SIG-M5 treated with dmso at 0.1 percent for 504 hours (cell line): ENCODE measurements around the gene GNAI1.

Experiments
- DNase-seq: peaks from one replicate; lab custom pipeline; 2025; ENCODE audit not compliant: unreplicated experiment; lab: John Stamatoyannopoulos, UW

The GNAI1 gene

DNA sequence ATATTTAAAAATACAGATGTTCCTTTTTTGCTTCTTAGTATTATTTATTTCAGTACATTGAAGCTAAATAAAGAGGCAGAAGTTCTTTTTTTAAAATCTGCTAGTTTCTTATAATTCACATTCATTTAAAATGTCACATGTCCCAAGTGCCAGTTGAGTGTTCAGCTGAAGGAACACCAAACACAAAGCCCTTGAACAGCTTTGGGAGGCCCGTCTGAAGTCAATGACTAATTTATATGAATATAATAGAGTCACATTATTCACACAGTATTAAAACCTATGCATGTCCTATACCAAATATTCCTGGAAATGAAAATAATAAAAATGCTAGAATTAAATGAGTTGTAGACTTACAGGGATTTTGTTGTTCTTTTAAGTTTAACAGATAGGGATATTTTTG lies 70.3 kb downstream of the GNAI1 start:
- no peak for DNase-seq

DNA sequence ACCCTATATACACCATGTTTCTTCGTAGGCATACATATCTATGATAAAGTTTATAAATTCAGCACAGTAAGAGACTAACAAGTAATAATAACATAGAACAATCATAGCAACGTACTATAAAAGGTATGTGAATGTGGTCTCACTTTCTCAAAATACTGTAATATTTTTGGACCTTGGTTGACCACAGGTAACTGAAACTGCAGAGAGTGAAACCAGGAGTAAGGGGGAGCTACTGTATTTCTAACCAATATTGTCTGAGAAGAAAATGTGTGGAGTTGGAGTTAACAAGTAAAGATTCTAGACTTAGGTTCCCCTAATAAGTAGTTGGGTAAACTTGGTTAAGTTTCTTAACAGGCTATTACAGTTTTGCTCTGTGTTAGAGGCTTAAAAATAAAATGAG lies 72.1 kb downstream of the GNAI1 start:
- DNase-seq, result no peak

DNA sequence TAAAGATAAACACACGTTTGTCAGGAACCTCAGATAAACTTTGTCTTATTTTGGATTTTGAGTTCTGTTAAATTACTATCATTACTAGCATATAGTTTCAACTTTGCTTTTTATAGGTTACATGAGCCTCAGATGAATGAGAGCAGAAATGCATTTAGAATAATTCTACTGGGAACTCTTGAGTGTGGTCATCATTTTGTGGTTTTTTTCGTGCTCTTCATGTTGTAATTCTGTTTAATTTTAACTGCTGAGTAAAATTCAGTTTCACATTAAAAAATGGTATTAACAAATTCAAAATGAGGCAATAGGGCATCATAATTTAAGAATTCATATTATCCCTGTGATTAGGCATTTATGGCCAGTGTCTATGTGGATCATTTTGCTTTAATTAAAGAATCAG lies 72.9 kb downstream of the GNAI1 start:
- no peak for DNase-seq

DNA sequence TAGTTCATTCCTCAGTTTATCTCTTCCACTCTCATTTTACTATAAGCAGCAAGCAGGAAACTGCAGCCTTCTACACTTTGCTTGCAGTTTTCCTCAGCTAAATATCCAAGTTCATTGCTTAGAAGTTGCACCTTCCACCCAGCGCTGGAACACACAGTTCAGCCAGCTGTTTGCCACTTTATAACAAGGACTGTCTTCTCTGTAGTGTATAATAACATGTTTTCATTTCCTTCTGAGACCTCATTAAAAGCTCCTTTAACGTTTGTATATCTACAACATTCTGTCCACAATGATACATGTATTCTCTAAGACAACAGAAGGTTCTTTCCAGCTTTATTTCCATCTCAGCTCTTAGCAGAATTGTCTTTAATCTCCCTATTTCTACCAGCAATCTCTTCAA lies 74.1 kb downstream of the GNAI1 start:
- no peak for DNase-seq

DNA sequence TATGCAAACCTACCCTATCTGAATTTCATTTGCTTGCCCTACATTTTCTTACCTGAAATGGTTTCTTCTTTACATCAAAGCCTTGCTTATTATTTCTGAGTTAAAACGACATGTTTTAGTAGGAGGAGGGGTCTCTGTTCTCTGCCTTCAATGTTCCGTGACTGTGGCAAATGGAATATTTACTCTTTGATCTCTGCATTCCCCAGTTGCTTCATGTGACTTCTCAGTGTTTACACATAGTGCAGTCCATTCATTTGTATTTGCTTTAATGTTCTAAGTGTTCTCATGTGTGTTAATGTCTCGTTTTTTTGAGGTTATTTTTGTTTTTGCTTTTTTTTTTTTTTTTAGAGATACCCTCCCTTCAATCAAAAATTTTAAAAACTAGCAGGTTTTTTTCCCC lies 75.8 kb downstream of the GNAI1 start:
- no peak for DNase-seq

DNA sequence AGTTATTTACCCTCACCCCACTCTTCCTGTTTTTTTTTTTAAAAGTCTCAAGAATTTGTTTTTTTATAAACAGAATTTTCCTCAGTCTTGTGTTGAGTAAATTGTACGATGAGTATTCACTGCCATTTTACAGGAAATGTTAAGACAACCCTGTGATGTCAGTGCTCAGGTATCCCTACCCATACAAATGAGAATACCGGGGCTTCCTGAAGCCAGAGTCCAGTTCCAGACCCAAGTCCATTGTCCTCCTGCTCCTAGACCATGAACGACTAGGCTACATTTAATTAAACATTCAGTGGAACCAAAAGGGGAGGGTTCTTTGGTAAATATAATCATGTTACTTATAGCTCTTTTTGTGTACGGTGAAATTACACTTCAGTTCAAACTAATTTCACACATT lies 79.2 kb downstream of the GNAI1 start:
- no peak for DNase-seq

DNA sequence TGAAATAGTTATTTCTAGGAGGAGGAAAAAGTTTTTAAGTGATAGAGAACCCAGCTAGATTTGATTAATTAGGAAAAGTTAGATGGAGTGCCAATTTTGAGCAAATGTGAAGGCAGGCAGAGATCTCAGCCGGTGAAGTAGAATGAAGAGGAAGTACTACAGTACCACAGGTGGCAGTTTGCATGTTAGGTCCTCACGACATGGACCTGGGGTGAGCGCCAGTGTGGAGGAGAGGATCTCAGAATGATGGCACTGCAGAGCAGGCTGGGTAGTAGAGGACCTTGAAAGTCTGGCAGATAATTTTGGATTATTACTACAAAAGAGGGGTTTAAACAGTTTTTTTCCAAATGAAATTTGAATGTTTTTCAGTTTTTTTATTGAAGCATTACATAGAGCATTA lies 81.1 kb downstream of the GNAI1 start:
- no peak for DNase-seq

DNA sequence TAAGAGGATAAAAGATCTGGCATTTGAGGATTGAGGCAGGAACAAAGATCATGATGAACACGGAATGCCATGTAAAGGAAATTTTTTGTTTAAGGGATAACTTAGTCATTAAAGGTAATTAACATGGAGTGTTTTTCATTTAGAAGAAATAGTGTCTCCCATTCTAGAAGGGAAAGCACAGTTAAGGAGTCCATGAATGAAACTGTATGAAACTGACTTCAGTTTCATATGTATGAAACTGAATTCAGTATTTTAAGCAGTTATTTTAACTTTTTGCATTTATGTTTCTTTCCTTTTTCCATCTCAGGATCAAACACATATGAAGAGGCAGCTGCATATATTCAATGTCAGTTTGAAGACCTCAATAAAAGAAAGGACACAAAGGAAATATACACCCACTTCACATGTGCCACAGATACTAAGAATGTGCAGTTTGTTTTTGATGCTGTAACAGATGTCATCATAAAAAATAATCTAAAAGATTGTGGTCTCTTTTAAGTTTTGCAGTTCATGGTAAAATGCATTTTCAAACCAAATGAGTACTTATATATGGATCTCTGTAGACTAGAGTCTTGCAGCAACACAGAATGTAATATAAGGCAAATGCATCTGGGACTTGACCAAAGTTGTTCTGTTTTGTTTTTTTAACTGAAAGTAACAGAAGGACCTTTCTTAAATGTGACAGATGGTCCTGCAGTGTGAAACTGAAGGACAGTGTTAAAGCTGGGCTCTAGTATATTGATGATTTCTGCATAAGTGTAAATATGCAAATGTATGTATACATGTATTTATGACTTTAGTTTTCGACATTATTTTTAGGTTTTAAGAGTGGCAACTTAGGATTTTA lies 82.6 kb downstream of the GNAI1 start:
- DNase-seq, result no peak

DNA sequence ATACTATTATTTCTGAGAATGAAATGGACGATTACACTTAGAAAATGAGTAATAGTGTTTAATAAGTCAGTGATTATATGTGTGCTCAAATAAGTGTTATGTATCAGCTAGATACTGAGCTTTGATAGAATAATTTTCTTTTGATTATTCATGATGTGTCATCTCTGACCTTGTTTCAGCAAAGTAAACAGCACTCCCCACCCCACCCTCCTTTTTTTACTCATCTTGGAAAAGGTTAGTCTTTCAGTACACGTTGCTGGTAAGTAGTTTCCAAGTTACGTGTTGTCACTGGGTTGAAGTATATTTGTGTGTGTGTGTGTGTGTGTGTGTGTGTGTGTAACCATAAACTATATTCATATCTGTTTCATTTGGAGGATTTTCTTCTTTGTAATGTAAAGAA lies 84.1 kb downstream of the GNAI1 start:
- DNase-seq, result no peak

DNA sequence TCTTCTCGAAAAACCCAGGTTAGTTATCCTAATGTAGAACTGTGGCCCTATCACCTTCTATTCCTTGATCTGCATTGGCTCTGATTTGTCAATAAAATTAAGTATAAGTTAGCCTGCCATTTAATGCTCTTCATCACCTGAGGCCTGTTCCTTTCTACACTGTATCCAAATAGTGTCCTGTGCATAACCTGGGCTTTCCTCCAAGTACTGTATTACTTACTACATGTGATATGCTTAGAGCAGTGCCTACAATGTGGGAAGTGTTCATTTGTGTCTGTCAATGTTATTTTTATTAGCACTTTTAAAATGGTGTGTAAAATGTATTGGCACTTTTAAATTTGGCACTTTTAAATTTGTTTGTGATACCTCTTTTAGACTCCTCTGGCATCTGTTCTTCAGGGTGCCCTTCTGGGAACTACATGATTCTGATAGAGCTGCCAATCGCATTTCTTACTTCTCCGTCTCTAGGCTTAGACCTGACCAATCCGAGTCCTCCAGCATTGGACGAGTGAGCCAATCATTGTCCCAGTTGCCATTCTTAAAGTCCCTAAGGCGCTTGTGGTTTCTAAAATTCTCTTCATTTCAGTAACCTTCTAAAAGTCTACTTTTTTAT lies 85.5 kb downstream of the GNAI1 start:
- no peak for DNase-seq

DNA sequence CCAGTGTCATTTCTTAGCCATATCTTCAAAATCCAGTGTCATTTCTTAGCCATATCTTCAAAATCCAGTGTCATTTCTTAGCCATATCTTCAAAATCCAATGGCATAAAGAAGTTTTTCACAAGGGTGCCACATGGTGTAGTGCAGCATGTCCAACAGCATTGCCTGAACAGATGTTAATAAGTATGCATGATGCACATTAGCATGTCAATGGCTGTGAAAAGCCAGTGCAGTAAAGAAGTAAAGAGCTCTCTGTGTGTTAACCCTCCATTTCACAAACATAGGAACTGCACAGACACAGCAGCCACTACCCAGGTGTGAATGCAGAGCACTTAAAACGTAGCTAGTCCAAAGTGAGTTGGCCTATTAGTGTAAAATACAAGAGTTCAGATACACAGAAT lies 89.8 kb downstream of the GNAI1 start:
- no peak for DNase-seq

DNA sequence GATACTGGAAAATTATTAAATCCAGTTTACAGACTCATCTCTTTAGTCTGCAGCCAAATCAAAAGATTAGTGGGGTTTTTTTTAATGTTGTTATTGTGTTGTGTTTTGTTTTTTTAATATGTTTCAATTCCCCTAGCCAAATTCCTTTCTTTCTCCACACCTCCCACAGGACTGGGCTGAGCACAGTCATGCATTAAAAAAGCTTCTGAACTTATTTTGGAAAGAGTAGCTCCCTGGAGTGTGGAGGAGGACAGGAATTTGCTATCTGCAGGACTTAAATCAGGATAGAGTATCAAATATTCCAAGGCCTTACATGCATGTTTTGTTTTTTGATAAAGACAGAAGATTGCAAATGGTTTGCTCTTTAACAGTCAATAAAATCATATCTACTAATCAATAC lies 90.7 kb downstream of the GNAI1 start:
- DNase-seq, result no peak

DNA sequence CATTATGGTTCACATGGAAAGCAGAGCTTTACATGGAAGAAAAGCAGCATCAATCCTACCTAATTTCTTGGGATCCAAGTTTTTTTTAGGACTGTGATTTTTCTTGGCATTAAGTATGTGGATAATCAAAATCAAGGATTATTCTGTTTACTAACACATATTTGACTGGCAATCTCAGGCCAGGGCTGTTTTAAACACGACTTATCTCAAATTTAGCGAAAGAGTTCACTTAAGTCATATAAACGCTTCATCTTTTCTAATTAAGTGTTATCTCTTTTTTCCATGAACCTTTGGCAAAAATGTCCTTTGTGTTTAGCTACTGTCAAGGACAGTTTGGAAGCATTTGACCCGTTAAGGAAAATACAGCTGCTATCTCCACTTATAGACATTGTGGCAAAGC lies 92.0 kb downstream of the GNAI1 start:
- no peak for DNase-seq

DNA sequence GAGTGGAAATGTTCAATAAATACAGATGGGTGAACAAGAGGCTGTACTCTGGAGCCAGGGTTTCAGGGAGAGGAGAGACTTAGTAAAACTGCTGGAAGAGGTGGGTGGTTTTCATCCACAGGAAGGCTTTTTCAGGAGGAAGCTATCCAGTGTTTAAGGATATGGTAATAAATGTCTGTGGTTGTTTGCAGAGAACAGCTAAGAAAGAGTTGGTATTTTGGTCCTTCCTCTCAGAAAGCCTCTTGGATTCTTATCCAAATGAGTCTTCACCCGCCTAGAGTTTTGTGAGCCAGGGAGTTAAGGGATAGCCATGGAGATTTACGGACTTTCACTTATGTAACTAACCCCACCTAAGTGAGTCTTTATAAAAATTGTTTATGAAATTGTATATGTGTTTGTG lies 95.7 kb downstream of the GNAI1 start:
- no peak for DNase-seq

DNA sequence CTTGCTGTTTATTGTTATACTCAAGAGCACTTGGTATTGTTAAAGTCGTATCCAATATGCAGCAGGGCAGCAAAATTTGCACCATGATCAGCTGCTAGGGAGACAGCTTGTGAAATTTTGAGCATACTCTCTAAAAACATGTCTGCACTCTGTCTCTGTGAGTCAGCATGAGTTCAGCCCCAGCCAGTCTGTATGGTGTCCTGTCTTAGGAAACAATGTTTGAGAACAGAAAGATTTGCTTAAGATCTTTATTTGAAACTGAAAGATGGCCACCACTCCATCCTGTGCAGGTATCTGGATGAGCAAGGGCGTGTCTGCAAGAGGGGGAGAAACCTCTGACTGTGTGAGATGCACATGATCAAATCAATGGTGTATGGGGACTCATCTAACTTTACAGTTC lies 97.1 kb downstream of the GNAI1 start:
- no peak for DNase-seq

DNA sequence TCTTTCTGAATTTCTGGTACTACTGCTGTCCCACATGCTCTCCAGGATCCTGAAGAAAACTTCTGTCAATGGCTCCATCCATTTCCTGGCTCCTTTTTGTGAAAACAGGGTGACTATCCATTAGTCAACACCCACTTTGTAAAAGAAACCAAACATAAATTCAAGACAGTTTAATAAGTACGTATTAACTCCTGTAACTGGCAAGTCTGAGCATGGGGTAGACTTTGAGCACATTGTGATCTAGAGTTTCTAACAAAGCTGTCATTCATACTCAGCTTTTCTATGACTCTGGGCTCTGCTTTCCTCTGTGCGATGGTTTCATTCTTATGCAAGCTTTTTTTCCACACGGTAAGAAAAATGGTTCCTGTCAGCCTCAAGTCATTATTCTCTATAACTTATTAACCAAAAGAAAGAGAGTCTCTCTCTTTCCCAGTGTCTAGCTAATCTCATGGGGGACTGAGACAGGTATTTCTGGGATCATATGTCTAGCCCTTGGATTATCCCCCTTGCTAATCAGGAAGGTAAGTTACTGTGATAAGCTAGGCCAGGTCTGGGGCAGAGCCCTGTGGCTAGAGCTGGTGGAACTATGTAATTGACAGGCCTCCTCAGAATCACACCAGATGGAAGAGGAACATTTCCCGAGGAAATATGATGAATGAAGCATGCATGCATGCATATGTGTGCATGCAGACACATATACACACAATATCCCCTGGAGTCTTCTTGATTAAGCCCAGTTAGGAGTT lies 98.5 kb downstream of the GNAI1 start:
- no peak for DNase-seq

DNA sequence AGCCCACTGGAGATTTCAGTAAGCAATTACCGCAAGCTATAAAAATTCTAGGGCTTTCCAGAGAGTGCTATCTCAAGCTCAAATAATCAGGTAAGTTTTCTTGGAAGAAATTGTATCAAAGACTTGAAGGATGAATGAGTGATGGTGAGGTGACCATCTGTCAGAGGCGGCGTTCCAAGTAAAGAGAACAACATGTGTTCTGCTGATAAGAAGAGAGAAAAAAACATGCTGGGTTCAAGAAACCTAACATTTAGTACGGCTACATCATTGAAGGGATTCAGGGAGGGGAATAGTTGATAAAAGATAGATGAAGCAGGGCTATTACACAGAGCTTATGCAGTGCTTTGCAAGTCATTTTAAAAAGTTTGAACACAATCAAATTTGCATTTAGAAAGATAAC lies 100.7 kb downstream of the GNAI1 start:
- DNase-seq, result no peak

DNA sequence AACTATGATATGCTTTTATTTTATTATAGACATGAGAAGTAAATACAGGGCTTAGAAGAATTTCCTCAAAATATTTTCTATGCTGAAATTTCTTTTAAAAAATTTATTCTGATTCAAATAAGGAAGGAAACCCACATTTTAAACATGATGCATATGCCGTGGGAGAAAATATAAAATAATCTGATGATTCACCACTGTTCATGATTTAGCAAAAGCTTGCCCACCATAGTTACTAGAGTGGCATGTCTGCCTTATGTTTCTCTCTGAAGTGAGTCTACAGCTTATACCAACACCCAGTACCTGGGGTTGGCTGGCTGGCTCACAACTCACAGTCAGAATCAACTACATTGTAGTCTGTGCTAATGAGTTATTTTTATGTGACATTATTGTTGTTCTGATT lies 102.0 kb downstream of the GNAI1 start:
- DNase-seq, result no peak

DNA sequence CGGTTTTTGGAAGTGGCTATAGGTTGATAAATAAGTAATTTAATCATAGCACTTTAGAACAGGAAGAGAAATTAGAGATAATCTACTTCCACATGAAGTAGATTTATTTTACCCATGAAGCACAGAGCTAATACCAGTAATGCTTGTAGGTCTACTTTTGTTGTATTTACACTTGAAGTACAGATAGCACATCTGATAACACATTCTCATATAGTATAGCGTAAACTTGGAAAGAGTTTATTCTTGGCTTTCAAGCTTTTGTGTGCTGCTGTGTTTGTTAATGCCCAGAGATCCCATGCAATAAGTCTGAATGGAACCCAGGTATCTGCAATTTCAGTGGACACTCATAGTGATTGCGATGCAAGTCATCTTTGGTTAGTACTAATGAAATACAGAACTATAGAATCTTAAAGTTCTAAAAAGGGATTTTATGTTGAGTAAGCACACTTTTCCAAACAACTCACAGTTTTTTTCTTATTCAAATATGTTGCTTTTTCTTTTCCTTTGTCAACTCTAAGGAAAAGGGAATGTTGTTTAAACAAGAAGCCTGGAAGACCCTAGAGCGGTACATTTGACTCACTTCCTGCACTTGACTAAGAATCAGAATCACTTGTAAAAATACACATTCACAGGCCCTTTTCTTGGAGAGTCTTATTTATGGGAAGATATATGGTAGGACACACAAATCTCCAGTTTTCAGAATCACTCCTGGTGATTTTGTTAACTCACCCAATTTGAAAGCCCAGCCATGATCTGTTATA lies 105.8 kb downstream of the GNAI1 start:
- DNase-seq, result no peak

DNA sequence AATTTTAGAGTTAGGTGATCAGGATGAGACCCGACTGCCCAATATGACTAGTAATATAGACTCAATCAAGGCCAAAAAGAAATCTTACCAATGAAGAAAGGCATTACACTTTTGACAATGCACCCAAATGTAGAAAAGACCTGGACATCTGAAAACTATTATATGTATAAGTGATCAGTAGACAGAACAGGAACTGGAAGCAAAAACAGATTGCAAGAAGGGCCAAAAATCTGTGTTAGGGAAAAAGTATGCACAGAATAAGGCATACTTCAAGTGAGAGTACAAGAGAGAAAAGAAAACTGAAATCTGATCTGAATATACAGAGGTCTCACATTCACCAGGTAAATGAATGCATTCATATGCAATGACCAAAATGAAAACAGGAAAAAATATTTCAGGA lies 107.0 kb downstream of the GNAI1 start:
- no peak for DNase-seq

DNA sequence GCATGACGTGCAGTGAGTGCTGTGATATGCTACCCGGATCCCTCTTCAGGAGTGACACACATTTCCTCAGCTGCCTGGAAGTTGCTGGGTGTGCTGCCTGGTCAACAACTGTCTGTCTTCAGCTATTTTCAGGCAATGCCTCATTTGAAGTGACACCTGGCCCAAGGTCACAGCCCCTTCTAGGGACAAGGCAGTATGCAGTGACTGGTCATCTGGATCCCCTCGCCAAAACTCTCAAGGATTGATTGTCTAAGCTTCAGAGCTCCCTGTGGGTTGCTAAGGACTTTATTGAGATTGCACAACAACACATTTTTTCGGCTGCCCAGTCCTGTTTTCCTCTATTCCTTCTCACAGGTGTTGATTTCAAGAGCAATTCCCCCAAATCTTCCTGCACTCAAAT lies 108.8 kb downstream of the GNAI1 start:
- DNase-seq, result no peak
